Activated B cell treated with CpG ODN at 0.5 μM for 24 hours (primary cell): Measurements from ENCODE around the gene DESI1. TPM values are rescaled to one million over a fixed set of nuclear protein-coding genes. Genes with fewer than 3 reads are reported as not detected.

Experiments
- ATAC-seq: fragments of 200-7000 bp; cut with Tn5 transposase; one replicate; pipeline ENCODE4 v1.10.0; 2021; ENCODE audit warnings: low read depth, mild to moderate bottlenecking, moderate library complexity
- CTCF ChIA-PET: fragments of 350-600 bp; sonication (Branson Sonifier 250); formaldehyde crosslinking; loops from one replicate; lab custom pipeline; 2021; ENCODE audit warnings: antibody characterized with exemption; lab: Charles Lee
- POLR2A ChIA-PET: fragments of 350-600 bp; sonication (Branson Sonifier 250); formaldehyde crosslinking; loops from one replicate; lab custom pipeline; 2021; ENCODE audit warnings: antibody characterized with exemption; lab: Charles Lee
- DNase-seq: peaks from one replicate; pipeline ENCODE4 v3.0.0; 2022
- H3K27ac Mint-ChIP-seq: one replicate; pipeline ENCODE4 v1.8.0; 2020; ENCODE audit warnings: mixed read lengths
- H3K27me3 Mint-ChIP-seq: one replicate; pipeline ENCODE4 v1.8.0; 2021; ENCODE audit warnings: mixed read lengths
- H3K36me3 Mint-ChIP-seq: one replicate; pipeline ENCODE4 v1.8.0; 2021; ENCODE audit warnings: low read depth, mixed read lengths
- H3K4me1 Mint-ChIP-seq: one replicate; pipeline ENCODE4 v1.8.0; 2021; ENCODE audit warnings: mixed read lengths
- H3K4me3 Mint-ChIP-seq: one replicate; pipeline ENCODE4 v1.8.0; 2020; ENCODE audit warnings: mild to moderate bottlenecking, mixed read lengths
- H3K9me3 Mint-ChIP-seq: one replicate; pipeline ENCODE4 v1.8.0; 2020; ENCODE audit warnings: mixed read lengths
- CTCF ChIP-seq: fragments of 200-600 bp; IDR thresholded peaks from one replicate; pipeline ENCODE4 v1.8.0; 2022; ENCODE audit warnings: antibody characterized with exemption, mild to moderate bottlenecking
- intact Hi-C: fragments of 100-400 bp; cut with micrococcal nuclease; formaldehyde crosslinking; loops from one replicate; pipeline ENCODE4 v1.15.1; 2024
- total RNA-seq: library from RNA; stranded (reverse); gene quantifications from 2 replicates; pipeline ENCODE4 v1.2.3, GENCODE V29; 2022

DESI1 gene
- total RNA-seq, 1 donor from 2014 or later = 49.5 TPM

- CTCF ChIA-PET = no interaction called here
- no peak overlapping the region for H3K27ac Mint-ChIP-seq
- H3K9me3 Mint-ChIP-seq = no peaks in the 10 kb centered on the region
- peaks cover 19% of the 10 kb centered on the region for H3K27me3 Mint-ChIP-seq
- no peaks in the 10 kb centered on the region for H3K4me1 Mint-ChIP-seq
- POLR2A ChIA-PET = interaction anchor here (0.6 to 0.7 kb wide), 2 partner anchors 48 to 215 kb away, joined by 4 to 7 read pairs; no protein-coding TSS in a partner anchor
- no peaks in the 10 kb centered on the region for H3K36me3 Mint-ChIP-seq
- no peak overlapping the region for H3K4me3 Mint-ChIP-seq
- no peak for ATAC-seq
- intact Hi-C loops = no loop called here
- DNase-seq = no peak
- TF ChIP-seq CTCF = no peak
Observed at GRCh38 chr22:41564563-41564962, 56.3 kb downstream of the DESI1 start.

- no peak for DNase-seq
- ChIA-PET CTCF (no interaction called here), POLR2A (no interaction called here)
- no peaks in the 10 kb centered on the region for H3K4me1 Mint-ChIP-seq
- TF ChIP-seq CTCF = no peak
- no peak overlapping the region for H3K4me3 Mint-ChIP-seq
- no peak overlapping the region for H3K27ac Mint-ChIP-seq
- intact Hi-C loops = no loop called here
- ATAC-seq = no peak
- H3K9me3 Mint-ChIP-seq = no peaks in the 10 kb centered on the region
- H3K27me3 Mint-ChIP-seq = peaks cover 19% of the 10 kb centered on the region
- H3K36me3 Mint-ChIP-seq = no peaks in the 10 kb centered on the region
Observed at GRCh38 chr22:41563051-41563711, 57.7 kb downstream of the DESI1 start.

- DNase-seq (no peak), ATAC-seq (no peak)
- Mint-ChIP-seq H3K4me1 (no peaks in the 10 kb centered on the region), H3K27me3 (peaks cover 23% of the 10 kb centered on the region), H3K4me3 (no peak overlapping the region), H3K27ac (no peak overlapping the region), H3K9me3 (no peaks in the 10 kb centered on the region), H3K36me3 (no peaks in the 10 kb centered on the region)
- CTCF ChIA-PET = no interaction called here
- POLR2A ChIA-PET = no interaction called here
- intact Hi-C loops = no loop called here
- no peak for TF ChIP-seq CTCF
Observed at GRCh38 chr22:41562461-41562860, 58.4 kb downstream of the DESI1 start.

- Mint-ChIP-seq H3K27me3 (peaks cover 26% of the 10 kb centered on the region), H3K9me3 (no peaks in the 10 kb centered on the region), H3K4me3 (no peak overlapping the region), H3K36me3 (no peaks in the 10 kb centered on the region), H3K4me1 (no peaks in the 10 kb centered on the region), H3K27ac (no peak overlapping the region)
- intact Hi-C loops = no loop called here
- POLR2A ChIA-PET = no interaction called here
- ATAC-seq = no peak
- TF ChIP-seq CTCF = no peak
- CTCF ChIA-PET = no interaction called here
- DNase-seq = no peak
Observed at GRCh38 chr22:41561788-41562187, 59.1 kb downstream of the DESI1 start.

GRCh38 chr22:41561335-41561734, 59.5 kb downstream of the DESI1 start:
- POLR2A ChIA-PET = interaction anchor here (0.6 kb wide), 1 partner anchor 514 kb away, joined by 3 read pairs; no protein-coding TSS in a partner anchor
- Mint-ChIP-seq H3K4me3 (no peak overlapping the region), H3K36me3 (no peaks in the 10 kb centered on the region), H3K9me3 (no peaks in the 10 kb centered on the region), H3K27me3 (peaks cover 26% of the 10 kb centered on the region), H3K4me1 (no peaks in the 10 kb centered on the region), H3K27ac (no peak overlapping the region)
- intact Hi-C loops = no loop called here
- DNase-seq (no peak), ATAC-seq (no peak)
- no peak for TF ChIP-seq CTCF
- CTCF ChIA-PET = no interaction called here
